ENCODE results near the gene CCR7.

DNA sequence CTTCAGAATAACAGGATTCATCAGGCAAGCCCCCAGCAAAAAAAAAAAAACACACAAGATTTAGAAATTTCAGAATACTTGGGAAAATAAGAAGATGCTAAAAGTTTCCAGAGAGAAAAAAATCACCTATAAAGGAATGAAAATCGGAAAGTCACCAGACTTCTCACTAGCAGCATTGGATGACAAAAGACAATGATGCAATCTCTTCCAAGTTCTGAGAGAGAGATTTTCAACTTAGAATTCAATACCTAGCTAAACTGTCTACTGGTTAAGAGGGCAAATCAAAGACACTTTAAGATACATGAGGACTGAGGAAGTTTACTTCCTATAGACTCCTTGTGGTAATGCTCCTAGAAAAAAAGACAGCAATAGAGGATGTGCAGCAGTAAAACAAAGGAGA, 40.0 kb downstream of the CCR7 start:
- TF ChIP-seq, protein P1, sequence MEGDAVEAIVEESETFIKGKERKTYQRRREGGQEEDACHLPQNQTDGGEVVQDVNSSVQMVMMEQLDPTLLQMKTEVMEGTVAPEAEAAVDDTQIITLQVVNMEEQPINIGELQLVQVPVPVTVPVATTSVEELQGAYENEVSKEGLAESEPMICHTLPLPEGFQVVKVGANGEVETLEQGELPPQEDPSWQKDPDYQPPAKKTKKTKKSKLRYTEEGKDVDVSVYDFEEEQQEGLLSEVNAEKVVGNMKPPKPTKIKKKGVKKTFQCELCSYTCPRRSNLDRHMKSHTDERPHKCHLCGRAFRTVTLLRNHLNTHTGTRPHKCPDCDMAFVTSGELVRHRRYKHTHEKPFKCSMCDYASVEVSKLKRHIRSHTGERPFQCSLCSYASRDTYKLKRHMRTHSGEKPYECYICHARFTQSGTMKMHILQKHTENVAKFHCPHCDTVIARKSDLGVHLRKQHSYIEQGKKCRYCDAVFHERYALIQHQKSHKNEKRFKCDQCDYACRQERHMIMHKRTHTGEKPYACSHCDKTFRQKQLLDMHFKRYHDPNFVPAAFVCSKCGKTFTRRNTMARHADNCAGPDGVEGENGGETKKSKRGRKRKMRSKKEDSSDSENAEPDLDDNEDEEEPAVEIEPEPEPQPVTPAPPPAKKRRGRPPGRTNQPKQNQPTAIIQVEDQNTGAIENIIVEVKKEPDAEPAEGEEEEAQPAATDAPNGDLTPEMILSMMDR (IDR thresholded peaks at IDR 0.05; ENCODE audit: insufficient read depth, low read length) = no peak
- TF ChIP-seq, protein P2, sequence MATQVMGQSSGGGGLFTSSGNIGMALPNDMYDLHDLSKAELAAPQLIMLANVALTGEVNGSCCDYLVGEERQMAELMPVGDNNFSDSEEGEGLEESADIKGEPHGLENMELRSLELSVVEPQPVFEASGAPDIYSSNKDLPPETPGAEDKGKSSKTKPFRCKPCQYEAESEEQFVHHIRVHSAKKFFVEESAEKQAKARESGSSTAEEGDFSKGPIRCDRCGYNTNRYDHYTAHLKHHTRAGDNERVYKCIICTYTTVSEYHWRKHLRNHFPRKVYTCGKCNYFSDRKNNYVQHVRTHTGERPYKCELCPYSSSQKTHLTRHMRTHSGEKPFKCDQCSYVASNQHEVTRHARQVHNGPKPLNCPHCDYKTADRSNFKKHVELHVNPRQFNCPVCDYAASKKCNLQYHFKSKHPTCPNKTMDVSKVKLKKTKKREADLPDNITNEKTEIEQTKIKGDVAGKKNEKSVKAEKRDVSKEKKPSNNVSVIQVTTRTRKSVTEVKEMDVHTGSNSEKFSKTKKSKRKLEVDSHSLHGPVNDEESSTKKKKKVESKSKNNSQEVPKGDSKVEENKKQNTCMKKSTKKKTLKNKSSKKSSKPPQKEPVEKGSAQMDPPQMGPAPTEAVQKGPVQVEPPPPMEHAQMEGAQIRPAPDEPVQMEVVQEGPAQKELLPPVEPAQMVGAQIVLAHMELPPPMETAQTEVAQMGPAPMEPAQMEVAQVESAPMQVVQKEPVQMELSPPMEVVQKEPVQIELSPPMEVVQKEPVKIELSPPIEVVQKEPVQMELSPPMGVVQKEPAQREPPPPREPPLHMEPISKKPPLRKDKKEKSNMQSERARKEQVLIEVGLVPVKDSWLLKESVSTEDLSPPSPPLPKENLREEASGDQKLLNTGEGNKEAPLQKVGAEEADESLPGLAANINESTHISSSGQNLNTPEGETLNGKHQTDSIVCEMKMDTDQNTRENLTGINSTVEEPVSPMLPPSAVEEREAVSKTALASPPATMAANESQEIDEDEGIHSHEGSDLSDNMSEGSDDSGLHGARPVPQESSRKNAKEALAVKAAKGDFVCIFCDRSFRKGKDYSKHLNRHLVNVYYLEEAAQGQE (IDR thresholded peaks at IDR 0.05; ENCODE audit: insufficient replicate concordance, low read depth) = no peak

Measured in HL-60 (cell line).